ENCODE measurements around the gene TK1. TPM values are rescaled to one million over a fixed set of nuclear protein-coding genes. Genes with fewer than 3 reads are reported as not detected.

Gene TK1
- total and polyA plus RNA-seq, 3 experiments from 2014 or later: 2.2 to 86.2 (median 84.4) TPM

- Mint-ChIP-seq H3K36me3 (no peaks in the 10 kb centered on the region), H3K4me3 (peak overlapping the region in 3 of 7 donors; percentile 34 to 66 (median 36)), H3K4me1 (peaks cover 11 to 28% (median 17%) of the 10 kb centered on the region in 3 donors), H3K9me3 (no peaks in the 10 kb centered on the region), H3K27me3 (no peaks in the 10 kb centered on the region), H3K27ac (peak overlapping the region in 4 of 8 donors; percentile 17 to 88 (median 58))
- no peak overlapping the region for H3K4me3 ChIP-seq (ENCODE audit: low read length)
- H3K4me1 ChIP-seq (ENCODE audit: insufficient read depth, low read length): peaks cover 16% of the 10 kb centered on the region
- H3K27me3 ChIP-seq (ENCODE audit: insufficient read depth, low read length, poor library complexity, severe bottlenecking): no peaks in the 10 kb centered on the region
- no peak overlapping the region for H3K27ac ChIP-seq (ENCODE audit: low read depth, low read length)
- H3K9me3 ChIP-seq (ENCODE audit: low read length): no peaks in the 10 kb centered on the region
- DNase-seq: no peak
- ChIA-PET POLR2A (no interaction called here), CTCF (interaction anchor here (0.6 to 2.4 kb wide), 4 partner anchors 26 to 94 kb away, joined by 4 to 9 read pairs (median 4); no protein-coding TSS in a partner anchor)
- no peaks in the 10 kb centered on the region for H3K36me3 ChIP-seq (ENCODE audit: insufficient read depth, low read length)
Observed at GRCh38 chr17:78179372-78179771, 7.5 kb downstream of the TK1 start.

- Histone ChIP-seq H3K4me3 (ENCODE audit: low read length) (no peak overlapping the region), H3K4me1 (ENCODE audit: insufficient read depth, low read length) (peaks cover 37% of the 10 kb centered on the region), H3K36me3 (ENCODE audit: insufficient read depth, low read length) (no peaks in the 10 kb centered on the region), H3K9me3 (ENCODE audit: low read length) (no peaks in the 10 kb centered on the region), H3K27ac (ENCODE audit: low read depth, low read length) (no peak overlapping the region), H3K27me3 (ENCODE audit: insufficient read depth, low read length, poor library complexity, severe bottlenecking) (no peaks in the 10 kb centered on the region)
- Mint-ChIP-seq H3K27ac (no peak overlapping the region), H3K4me3 (peak overlapping the region in 1 of 7 donors; percentile 9), H3K36me3 (peaks cover 0 to 25% (median 0%) of the 10 kb centered on the region in 3 donors), H3K27me3 (no peaks in the 10 kb centered on the region), H3K9me3 (no peaks in the 10 kb centered on the region), H3K4me1 (peaks cover 29 to 56% (median 42%) of the 10 kb centered on the region in 3 donors)
- CTCF ChIA-PET: interaction anchor here (0.6 to 2.5 kb wide), 34 partner anchors 10 to 634 kb away, joined by 3 to 31 read pairs (median 4); partner anchors contain the start of genes AFMID, TK1, TMC6 and TMC8
- POLR2A ChIA-PET: interaction anchor here (0.6 to 1.6 kb wide), 7 partner anchors 33 to 91 kb away, joined by 3 to 7 read pairs (median 5); no protein-coding TSS in a partner anchor
- DNase-seq: peak; percentile 60 to 84 (median 64)
Observed at GRCh38 chr17:78176548-78177025, 10.3 kb downstream of the TK1 start.

- CTCF ChIA-PET: interaction anchor here (1.0 to 2.5 kb wide), 15 partner anchors 9 to 100 kb away, joined by 3 to 31 read pairs (median 11); partner anchors contain the start of genes AFMID, TK1 and TMC6
Observed at GRCh38 chr17:78175643-78175981, 11.2 kb downstream of the TK1 start.

GRCh38 chr17:78174870-78175642, 11.8 kb downstream of the TK1 start:
- H3K4me1 Mint-ChIP-seq: peaks cover 29 to 62% (median 41%) of the 10 kb centered on the region in 3 donors
- CTCF ChIA-PET: interaction anchor here (1.0 to 2.5 kb wide), 12 partner anchors 8 to 90 kb away, joined by 3 to 31 read pairs (median 11); partner anchors contain the start of gene TMC6

More at GRCh38 chr17:78175643-78175981, 11.2 kb downstream of the TK1 start:
- no peak for DNase-seq
- POLR2A ChIA-PET: interaction anchor here (0.5 to 1.6 kb wide), 2 partner anchors 23 to 50 kb away, joined by 5 to 7 read pairs; no protein-coding TSS in a partner anchor
- H3K9me3 Mint-ChIP-seq: no peaks in the 10 kb centered on the region
- no peak overlapping the region for H3K27ac ChIP-seq (ENCODE audit: low read depth, low read length)
- H3K36me3 ChIP-seq (ENCODE audit: insufficient read depth, low read length): no peaks in the 10 kb centered on the region
- no peaks in the 10 kb centered on the region for H3K27me3 Mint-ChIP-seq
- H3K9me3 ChIP-seq (ENCODE audit: low read length): no peaks in the 10 kb centered on the region
- no peaks in the 10 kb centered on the region for H3K27me3 ChIP-seq (ENCODE audit: insufficient read depth, low read length, poor library complexity, severe bottlenecking)
- H3K36me3 Mint-ChIP-seq: peaks cover 0 to 32% (median 0%) of the 10 kb centered on the region in 3 donors
- H3K4me3 ChIP-seq (ENCODE audit: low read length): no peak overlapping the region
- H3K4me3 Mint-ChIP-seq: no peak overlapping the region
- H3K4me1 ChIP-seq (ENCODE audit: insufficient read depth, low read length): peaks cover 37% of the 10 kb centered on the region
- H3K27ac Mint-ChIP-seq: no peak overlapping the region
- H3K4me1 Mint-ChIP-seq: peaks cover 31 to 62% (median 45%) of the 10 kb centered on the region in 3 donors

GRCh38 chr17:78174346-78174869, 12.4 kb downstream of the TK1 start:
- Histone ChIP-seq H3K4me1 (ENCODE audit: insufficient read depth, low read length) (peaks cover 44% of the 10 kb centered on the region), H3K27ac (ENCODE audit: low read depth, low read length) (no peak overlapping the region), H3K4me3 (ENCODE audit: low read length) (no peak overlapping the region), H3K27me3 (ENCODE audit: insufficient read depth, low read length, poor library complexity, severe bottlenecking) (no peaks in the 10 kb centered on the region), H3K36me3 (ENCODE audit: insufficient read depth, low read length) (no peaks in the 10 kb centered on the region), H3K9me3 (ENCODE audit: low read length) (no peaks in the 10 kb centered on the region)
- DNase-seq: no peak
- ChIA-PET POLR2A (no interaction called here), CTCF (interaction anchor here (1.0 to 2.5 kb wide), 4 partner anchors 12 to 77 kb away, joined by 3 to 13 read pairs (median 4); no protein-coding TSS in a partner anchor)
- no peaks in the 10 kb centered on the region for H3K9me3 Mint-ChIP-seq
- peak overlapping the region in 3 of 8 donors; percentile 38 to 89 (median 76) for H3K27ac Mint-ChIP-seq
- no peaks in the 10 kb centered on the region for H3K27me3 Mint-ChIP-seq
- peaks cover 0 to 34% (median 0%) of the 10 kb centered on the region in 3 donors for H3K36me3 Mint-ChIP-seq
- no peak overlapping the region for H3K4me3 Mint-ChIP-seq
- H3K4me1 Mint-ChIP-seq: peaks cover 32 to 67% (median 44%) of the 10 kb centered on the region in 3 donors

More at GRCh38 chr17:78174870-78175642, 11.8 kb downstream of the TK1 start:
- H3K36me3 ChIP-seq (ENCODE audit: insufficient read depth, low read length): no peaks in the 10 kb centered on the region
- Mint-ChIP-seq H3K9me3 (no peaks in the 10 kb centered on the region), H3K36me3 (peaks cover 0 to 34% (median 0%) of the 10 kb centered on the region in 3 donors), H3K27me3 (no peaks in the 10 kb centered on the region), H3K27ac (peak overlapping the region in 2 of 8 donors; percentile 38 to 84), H3K4me3 (no peak overlapping the region)
- POLR2A ChIA-PET: interaction anchor here (0.5 kb wide), 1 partner anchor 22 kb away, joined by 5 read pairs; no protein-coding TSS in a partner anchor
- DNase-seq: no peak
- H3K27ac ChIP-seq (ENCODE audit: low read depth, low read length): no peak overlapping the region
- H3K27me3 ChIP-seq (ENCODE audit: insufficient read depth, low read length, poor library complexity, severe bottlenecking): no peaks in the 10 kb centered on the region
- no peak overlapping the region for H3K4me3 ChIP-seq (ENCODE audit: low read length)
- no peaks in the 10 kb centered on the region for H3K9me3 ChIP-seq (ENCODE audit: low read length)
- peaks cover 38% of the 10 kb centered on the region for H3K4me1 ChIP-seq (ENCODE audit: insufficient read depth, low read length)

GRCh38 chr17:78173097-78173715, 13.6 kb downstream of the TK1 start:
- Mint-ChIP-seq H3K36me3 (peaks cover 0 to 34% (median 0%) of the 10 kb centered on the region in 3 donors), H3K27me3 (no peaks in the 10 kb centered on the region), H3K27ac (peak overlapping the region; percentile 40 to 89 (median 82)), H3K4me3 (peak overlapping the region in 3 of 7 donors; percentile 50 to 55 (median 55)), H3K9me3 (no peaks in the 10 kb centered on the region), H3K4me1 (peaks cover 33 to 69% (median 44%) of the 10 kb centered on the region in 3 donors)
- Histone ChIP-seq H3K27me3 (ENCODE audit: insufficient read depth, low read length, poor library complexity, severe bottlenecking) (no peaks in the 10 kb centered on the region), H3K36me3 (ENCODE audit: insufficient read depth, low read length) (no peaks in the 10 kb centered on the region), H3K4me3 (ENCODE audit: low read length) (no peak overlapping the region), H3K27ac (ENCODE audit: low read depth, low read length) (no peak overlapping the region), H3K9me3 (ENCODE audit: low read length) (no peaks in the 10 kb centered on the region), H3K4me1 (ENCODE audit: insufficient read depth, low read length) (peaks cover 47% of the 10 kb centered on the region)
- peak in 2 of 5 donors; percentile 28 to 29 for DNase-seq
- CTCF ChIA-PET: interaction anchor here (0.6 to 1.7 kb wide), 4 partner anchors 39 to 88 kb away, joined by 3 to 4 read pairs (median 3); no protein-coding TSS in a partner anchor
- POLR2A ChIA-PET: interaction anchor here (1.0 kb wide), 1 partner anchor 35 kb away, joined by 3 read pairs; no protein-coding TSS in a partner anchor

GRCh38 chr17:78172249-78173051, 14.4 kb downstream of the TK1 start:
- Histone ChIP-seq H3K4me3 (ENCODE audit: low read length) (no peak overlapping the region), H3K9me3 (ENCODE audit: low read length) (no peaks in the 10 kb centered on the region), H3K27me3 (ENCODE audit: insufficient read depth, low read length, poor library complexity, severe bottlenecking) (no peaks in the 10 kb centered on the region), H3K36me3 (ENCODE audit: insufficient read depth, low read length) (no peaks in the 10 kb centered on the region), H3K27ac (ENCODE audit: low read depth, low read length) (no peak overlapping the region), H3K4me1 (ENCODE audit: insufficient read depth, low read length) (peaks cover 52% of the 10 kb centered on the region)
- Mint-ChIP-seq H3K27ac (peak overlapping the region in 7 of 8 donors; percentile 40 to 89 (median 78)), H3K27me3 (no peaks in the 10 kb centered on the region), H3K9me3 (no peaks in the 10 kb centered on the region), H3K36me3 (peaks cover 0 to 34% (median 0%) of the 10 kb centered on the region in 3 donors), H3K4me1 (peaks cover 33 to 71% (median 44%) of the 10 kb centered on the region in 3 donors), H3K4me3 (peak overlapping the region in 2 of 7 donors; percentile 44 to 50)
- DNase-seq: no peak
- ChIA-PET POLR2A (no interaction called here), CTCF (interaction anchor here (0.7 to 1.2 kb wide), 2 partner anchors 47 to 87 kb away, joined by 3 to 4 read pairs; no protein-coding TSS in a partner anchor)
